Umbilical cord (tissue), 2 donors: ENCODE data around the gene SERBP1. TPM values are rescaled to one million over a fixed set of nuclear protein-coding genes. Genes with fewer than 3 reads are reported as not detected.
A peak's percentile ranks its signal among the peaks of the same experiment; 100 is the strongest.

Source experiments
- DNase-seq: peaks from one replicate; pipeline ENCODE4 v3.0.0-alpha.2; 2015; ENCODE audit warnings: low spot score
- total RNA-seq: library from RNA; depleted of rRNA; stranded (reverse); fragments of >200 nt; gene quantifications from one replicate; pipeline ENCODE4 v1.2.3, GENCODE V29; 2014; ENCODE audit warnings: low replicate concordance; ENCODE audit not compliant: insufficient read depth

Gene SERBP1
- total RNA-seq, 1 donor from 2014 or later, result 190 TPM

GRCh38 chr1:67367370-67368045 lies 62.7 kb downstream of the SERBP1 start:
- DNase-seq, result peak; percentile 52

- DNase-seq, result no peak
Measured at GRCh38 chr1:67361641-67362040, 68.6 kb downstream of the SERBP1 start.

GRCh38 chr1:67359592-67359991 lies 70.6 kb downstream of the SERBP1 start:
- no peak for DNase-seq

Other genes starting within 250 kb of the SERBP1 start
- gene IL12RB2, start 122.5 kb downstream of the SERBP1 start, total RNA-seq, result 9.4 TPM